OCI-LY3 (cell line): Measurements from ENCODE around the gene PARP2.

Experiments used
- EZH2phosphoT487 ChIP-seq: fragments of 200-600 bp; shearing (Covaris generic); IDR thresholded peaks from 2 replicates; pipeline ENCODE4 v1.6.1; 2018; ENCODE audit warnings: antibody characterized with exemption, mixed run types, low read depth
- TF ChIP-seq, protein P1 (sequence below): fragments of 200-600, 300-600 bp; sonication (generic); IDR thresholded peaks from 2 replicates; pipeline ENCODE4 v1.5.1; 2014; ENCODE audit warnings: antibody characterized with exemption, low read length, low read depth

DNA sequence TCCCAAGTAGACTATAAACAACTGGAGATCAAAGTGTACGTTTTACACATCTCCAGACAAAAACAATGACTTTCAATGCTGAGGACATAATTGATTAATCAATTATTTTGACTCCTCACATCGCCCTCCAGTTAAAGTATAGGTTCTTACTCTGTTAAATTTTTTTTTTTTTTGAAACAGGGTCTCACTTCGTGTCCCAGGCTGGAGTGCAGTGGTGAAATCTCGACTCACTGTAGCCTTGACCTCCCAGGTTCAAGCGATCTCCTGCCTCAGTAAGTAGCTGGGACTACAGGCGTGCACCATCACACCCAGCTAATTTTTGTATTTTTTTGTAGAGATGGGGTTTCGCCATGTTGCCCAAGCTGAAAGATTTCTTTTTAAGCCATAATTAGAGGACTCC, 9.4 kb upstream of the PARP2 start:
- TF ChIP-seq, protein P1, sequence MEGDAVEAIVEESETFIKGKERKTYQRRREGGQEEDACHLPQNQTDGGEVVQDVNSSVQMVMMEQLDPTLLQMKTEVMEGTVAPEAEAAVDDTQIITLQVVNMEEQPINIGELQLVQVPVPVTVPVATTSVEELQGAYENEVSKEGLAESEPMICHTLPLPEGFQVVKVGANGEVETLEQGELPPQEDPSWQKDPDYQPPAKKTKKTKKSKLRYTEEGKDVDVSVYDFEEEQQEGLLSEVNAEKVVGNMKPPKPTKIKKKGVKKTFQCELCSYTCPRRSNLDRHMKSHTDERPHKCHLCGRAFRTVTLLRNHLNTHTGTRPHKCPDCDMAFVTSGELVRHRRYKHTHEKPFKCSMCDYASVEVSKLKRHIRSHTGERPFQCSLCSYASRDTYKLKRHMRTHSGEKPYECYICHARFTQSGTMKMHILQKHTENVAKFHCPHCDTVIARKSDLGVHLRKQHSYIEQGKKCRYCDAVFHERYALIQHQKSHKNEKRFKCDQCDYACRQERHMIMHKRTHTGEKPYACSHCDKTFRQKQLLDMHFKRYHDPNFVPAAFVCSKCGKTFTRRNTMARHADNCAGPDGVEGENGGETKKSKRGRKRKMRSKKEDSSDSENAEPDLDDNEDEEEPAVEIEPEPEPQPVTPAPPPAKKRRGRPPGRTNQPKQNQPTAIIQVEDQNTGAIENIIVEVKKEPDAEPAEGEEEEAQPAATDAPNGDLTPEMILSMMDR = no peak
- TF ChIP-seq EZH2phosphoT487 = no peak
